Upper lobe of left lung (tissue), 6 donors: ENCODE measurements around the gene TGM2. TPM values are rescaled to one million over a fixed set of nuclear protein-coding genes. Genes with fewer than 3 reads are reported as not detected.

Experiments used
- ATAC-seq, 2 donors: fragments of 200-7000 bp; cut with Tn5 transposase; one replicate each; pipeline ENCODE4 v1.9.1; 2022; ENCODE audit warnings: mild to moderate bottlenecking in 2 of 2, moderate library complexity in 2 of 2; ENCODE audit not compliant: low FRiP score in 2 of 2
- DNase-seq, 2 donors: peaks; one replicate each; pipeline ENCODE4 v3.0.0-alpha.2; 2019 to 2020
- H3K27ac ChIP-seq, 4 donors: fragments of 200-600 bp; sonication (generic); one replicate each; pipeline ENCODE4 v1.5.1; 2016 to 2019
- H3K27me3 ChIP-seq, 4 donors: fragments of 200-600 bp; sonication (generic); one replicate each; pipeline ENCODE4 v1.5.1; 2017 to 2019
- H3K36me3 ChIP-seq, 4 donors: fragments of 200-600 bp; sonication (generic); one replicate each; pipeline ENCODE4 v1.5.1; 2016 to 2019
- H3K4me1 ChIP-seq, 4 donors: fragments of 200-600 bp; sonication (generic); one replicate each; pipeline ENCODE4 v1.5.1; 2018 to 2019
- H3K4me3 ChIP-seq, 4 donors: fragments of 200-600 bp; sonication (generic); one replicate each; pipeline ENCODE4 v1.5.1; 2017 to 2019; ENCODE audit warnings: mild to moderate bottlenecking in 2 of 4, moderate library complexity in 1 of 4
- H3K9me3 ChIP-seq, 4 donors: fragments of 200-600 bp; sonication (generic); one replicate each; pipeline ENCODE4 v1.5.1; 2018 to 2019
- CTCF ChIP-seq, 6 experiments: fragments of 450-650 bp in 4 of 6; fragments of 200-600 bp in 2 of 6; sonication (generic) in 2 of 6; IDR thresholded peaks; one replicate each; pipeline ENCODE4 v1.5.1; 2016 to 2019; ENCODE audit warnings: antibody characterized with exemption in 6 of 6
- EP300 ChIP-seq, 4 donors: sonication (generic); formaldehyde crosslinking; IDR thresholded peaks; one replicate each; pipeline ENCODE4 v1.5.1; 2017; ENCODE audit warnings: antibody characterized with exemption in 4 of 4, control low read depth in 2 of 4
- POLR2A ChIP-seq, 4 donors: fragments of 450-650 bp; IDR thresholded peaks; one replicate each; pipeline ENCODE4 v1.5.1; 2016 to 2017; ENCODE audit warnings: antibody characterized with exemption in 4 of 4, mild to moderate bottlenecking in 2 of 4
- POLR2AphosphoS5 ChIP-seq, 2 donors: sonication (generic); formaldehyde crosslinking; IDR thresholded peaks; one replicate each; pipeline ENCODE4 v1.5.1; 2017; ENCODE audit warnings: antibody characterized with exemption in 2 of 2
- WGBS, 2 donors: methylation state at CpG; one replicate each; pipeline ENCODE4 v1.1.5; 2017 to 2018; 5-methylcytosine and 5-hydroxymethylcytosine counted together
- total RNA-seq, 6 donors: library from RNA; depleted of rRNA in 4 of 6; stranded (reverse); fragments of >200 nt in 4 of 6; gene quantifications; one replicate each; pipeline versions ENCODE4 v1.1.0 to v1.2.1, GENCODE V29; 2016 to 2021
- donor health status: DM: no; HTN: no; CAD: no; lungs with moderate emphysema.
- donor health status: DM: no; HTN: yes; CAD: no; lungs with severe emphysema.

TGM2 gene
- total RNA-seq, 6 donors from 2014 or later = 98.7 to 469 (median 290) TPM

GRCh38 chr20:38158701-38159351 lies 6.2 kb downstream of the TGM2 start:
- DNase-seq (peak in 1 of 2 donors; percentile 46), ATAC-seq (peak; percentile 17 to 31)
- TF ChIP-seq CTCF (IDR thresholded peaks at IDR 0.05) = no peak
- TF ChIP-seq EP300 (IDR thresholded peaks at IDR 0.05) = peak in 2 of 4 donors; percentile 22 to 78
- TF ChIP-seq POLR2AphosphoS5 (IDR thresholded peaks at IDR 0.05) = peak; percentile 63 to 73
- H3K36me3 ChIP-seq = peaks cover 10 to 52% (median 25%) of the 10 kb centered on the region in 4 donors
- no peaks in the 10 kb centered on the region for H3K9me3 ChIP-seq
- peak overlapping the region in 1 of 4 donors; percentile 17 for H3K4me3 ChIP-seq
- H3K4me1 ChIP-seq = peaks cover 41 to 81% (median 51%) of the 10 kb centered on the region in 4 donors
- 56 to 65% methylated on average over 9 to 14 of the region's 14 CpGs for WGBS, 2 donors
- H3K27ac ChIP-seq = peak overlapping the region; percentile 85 to 93 (median 89)
- H3K27me3 ChIP-seq = no peaks in the 10 kb centered on the region

- Histone ChIP-seq H3K4me1 (peaks cover 50 to 89% (median 60%) of the 10 kb centered on the region in 4 donors), H3K36me3 (peaks cover 10 to 56% (median 28%) of the 10 kb centered on the region in 4 donors), H3K27me3 (no peaks in the 10 kb centered on the region), H3K4me3 (peak overlapping the region in 1 of 4 donors; percentile 9), H3K27ac (peak overlapping the region; percentile 85 to 93 (median 89)), H3K9me3 (no peaks in the 10 kb centered on the region)
- 59 to 64% methylated on average over 13 to 14 of the region's 14 CpGs for WGBS, 2 donors
- no peak for ATAC-seq
- no peak for DNase-seq
- TF ChIP-seq POLR2A (IDR thresholded peaks at IDR 0.05) (no peak), POLR2AphosphoS5 (IDR thresholded peaks at IDR 0.05) (peak; percentile 27 to 48), EP300 (IDR thresholded peaks at IDR 0.05) (peak in 2 of 4 donors; percentile 75 to 85)
Measured at GRCh38 chr20:38157635-38158495, 7.2 kb downstream of the TGM2 start.

GRCh38 chr20:38156888-38157634 lies 8.0 kb downstream of the TGM2 start:
- H3K4me3 ChIP-seq = no peak overlapping the region
- WGBS, 2 donors = 63 to 64% methylated on average over 10 to 11 of the region's 11 CpGs
- TF ChIP-seq POLR2A (IDR thresholded peaks at IDR 0.05) (no peak), POLR2AphosphoS5 (IDR thresholded peaks at IDR 0.05) (peak in 1 of 2 donors; percentile 46), CTCF (IDR thresholded peaks at IDR 0.05) (no peak), EP300 (IDR thresholded peaks at IDR 0.05) (peak in 1 of 4 donors; percentile 24)
- H3K27me3 ChIP-seq = no peaks in the 10 kb centered on the region
- ATAC-seq = no peak
- H3K9me3 ChIP-seq = no peaks in the 10 kb centered on the region
- peaks cover 56 to 96% (median 68%) of the 10 kb centered on the region in 4 donors for H3K4me1 ChIP-seq
- no peak for DNase-seq
- H3K36me3 ChIP-seq = peaks cover 10 to 56% (median 28%) of the 10 kb centered on the region in 4 donors
- H3K27ac ChIP-seq = peak overlapping the region; percentile 85 to 93 (median 89)

- Histone ChIP-seq H3K4me1 (peaks cover 62 to 97% (median 75%) of the 10 kb centered on the region in 4 donors), H3K36me3 (peaks cover 10 to 59% (median 27%) of the 10 kb centered on the region in 4 donors), H3K27me3 (no peaks in the 10 kb centered on the region), H3K4me3 (no peak overlapping the region), H3K9me3 (no peaks in the 10 kb centered on the region), H3K27ac (peak overlapping the region; percentile 85 to 93 (median 89))
- WGBS, 2 donors = 76 to 79% methylated on average over 6 of the region's 6 CpGs
- TF ChIP-seq CTCF (IDR thresholded peaks at IDR 0.05) = no peak
- DNase-seq (no peak), ATAC-seq (no peak)
Measured at GRCh38 chr20:38156280-38156679, 8.8 kb downstream of the TGM2 start.
